GM21381 (cell line): Measurements from ENCODE around the gene SPEM3.
A peak's percentile ranks its signal among the peaks of the same experiment; 100 is the strongest.

Experiments
- ATAC-seq: cut with Tn5 transposase; IDR thresholded peaks from one replicate; pipeline ENCODE4 v1.9.1; 2021; ENCODE audit warnings: mild to moderate bottlenecking, moderate library complexity; ENCODE audit not compliant: unreplicated experiment

The SPEM3 gene

GRCh38 chr17:7419819-7420610 lies 8.6 kb upstream of the SPEM3 start, which contains the start of gene SPEM1:
Gene SPEM1 (plus strand): TSS chr17:7420324. CDS start chr17:7420385, 61 bp downstream.
- no peak for ATAC-seq

- ATAC-seq = no peak
Measured at GRCh38 chr17:7421186-7421585, 7.5 kb upstream of the SPEM3 start.

- no peak for ATAC-seq
Measured at GRCh38 chr17:7423679-7424078, 5.0 kb upstream of the SPEM3 start.

- no peak for ATAC-seq
Measured at GRCh38 chr17:7425316-7425715, 3.3 kb upstream of the SPEM3 start, which contains the start of gene SPEM2. Gene SPEM2 (plus strand): TSS chr17:7425616. CDS start chr17:7425689, 73 bp downstream.

- no peak for ATAC-seq
Measured at GRCh38 chr17:7425756-7426155, 2.9 kb upstream of the SPEM3 start.

GRCh38 chr17:7426203-7426863 lies 2.3 kb upstream of the SPEM3 start:
- ATAC-seq = no peak

GRCh38 chr17:7426896-7427489 lies 1.7 kb upstream of the SPEM3 start:
- ATAC-seq = no peak

GRCh38 chr17:7427549-7427948 lies 1.1 kb upstream of the SPEM3 start:
- no peak for ATAC-seq

- no peak for ATAC-seq
Measured at GRCh38 chr17:7429722-7430121, 1.1 kb downstream of the SPEM3 start.

GRCh38 chr17:7431231-7431630 lies 2.6 kb downstream of the SPEM3 start:
- ATAC-seq = no peak

- no peak for ATAC-seq
Measured at GRCh38 chr17:7432296-7432695, 3.6 kb downstream of the SPEM3 start.

GRCh38 chr17:7435676-7436555 lies 7.3 kb downstream of the SPEM3 start:
- peak; percentile 21 for ATAC-seq

GRCh38 chr17:7436556-7437368 lies 8.1 kb downstream of the SPEM3 start:
- no peak for ATAC-seq

- ATAC-seq = no peak
Measured at GRCh38 chr17:7437369-7437863, 8.8 kb downstream of the SPEM3 start.

- ATAC-seq = no peak
Measured at GRCh38 chr17:7437950-7438614, 9.4 kb downstream of the SPEM3 start.

GRCh38 chr17:7438656-7439460 lies 10.2 kb downstream of the SPEM3 start:
- ATAC-seq = no peak

GRCh38 chr17:7439462-7440112 lies 10.9 kb downstream of the SPEM3 start, which contains the start of gene FGF11:
Gene FGF11 (plus strand): TSS chr17:7439512. CDS start chr17:7439621, 109 bp downstream.
- ATAC-seq = no peak
